Measurements from ENCODE around the gene UNC45A. TPM values are rescaled to one million over a fixed set of nuclear protein-coding genes. Genes with fewer than 3 reads are reported as not detected.

Gene UNC45A
- polyA plus RNA-seq, 1 donor (not counting 4 experiments of a cell fraction or from before 2014, with no cell fraction given) = 63.1 TPM

DNA sequence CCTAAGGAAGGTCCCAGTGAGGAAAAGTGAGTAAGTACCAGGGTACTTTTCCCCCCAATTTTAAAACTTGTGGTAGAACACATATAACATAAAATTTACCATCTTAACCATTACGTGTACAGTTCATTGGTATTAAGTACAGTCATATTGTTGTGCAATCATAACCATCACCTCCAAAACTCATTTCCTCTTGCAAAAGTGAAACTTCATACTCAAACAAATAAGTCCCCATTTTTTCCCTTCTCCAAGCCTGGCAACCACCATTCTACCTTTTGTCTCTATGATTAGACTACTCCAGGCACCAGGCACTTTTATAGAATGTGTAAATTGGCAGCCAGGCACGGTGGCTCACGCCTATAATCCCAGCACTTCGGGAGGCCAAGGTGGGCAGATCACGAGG is 47.0 kb downstream of the UNC45A start:
- TF ChIP-seq, protein P1, sequence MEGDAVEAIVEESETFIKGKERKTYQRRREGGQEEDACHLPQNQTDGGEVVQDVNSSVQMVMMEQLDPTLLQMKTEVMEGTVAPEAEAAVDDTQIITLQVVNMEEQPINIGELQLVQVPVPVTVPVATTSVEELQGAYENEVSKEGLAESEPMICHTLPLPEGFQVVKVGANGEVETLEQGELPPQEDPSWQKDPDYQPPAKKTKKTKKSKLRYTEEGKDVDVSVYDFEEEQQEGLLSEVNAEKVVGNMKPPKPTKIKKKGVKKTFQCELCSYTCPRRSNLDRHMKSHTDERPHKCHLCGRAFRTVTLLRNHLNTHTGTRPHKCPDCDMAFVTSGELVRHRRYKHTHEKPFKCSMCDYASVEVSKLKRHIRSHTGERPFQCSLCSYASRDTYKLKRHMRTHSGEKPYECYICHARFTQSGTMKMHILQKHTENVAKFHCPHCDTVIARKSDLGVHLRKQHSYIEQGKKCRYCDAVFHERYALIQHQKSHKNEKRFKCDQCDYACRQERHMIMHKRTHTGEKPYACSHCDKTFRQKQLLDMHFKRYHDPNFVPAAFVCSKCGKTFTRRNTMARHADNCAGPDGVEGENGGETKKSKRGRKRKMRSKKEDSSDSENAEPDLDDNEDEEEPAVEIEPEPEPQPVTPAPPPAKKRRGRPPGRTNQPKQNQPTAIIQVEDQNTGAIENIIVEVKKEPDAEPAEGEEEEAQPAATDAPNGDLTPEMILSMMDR (optimal IDR thresholded peaks at IDR 0.05 in 1 of 3, IDR thresholded peaks at IDR 0.05 in 1 of 3, conservative IDR thresholded peaks at IDR 0.05 in 1 of 3; ENCODE audit: extremely low read depth in 1 of 3, insufficient read depth in 2 of 3, low read length in 3 of 3) = no peak
- no peak for TF ChIP-seq EZH2 (IDR thresholded peaks at IDR 0.05; ENCODE audit: low read length)
- H3K27ac ChIP-seq (ENCODE audit: control insufficient read depth, insufficient read depth, low read length) = no peak overlapping the region
- H3K36me3 ChIP-seq (ENCODE audit: control insufficient read depth in 2 of 2, extremely low read depth in 1 of 2, insufficient read depth in 2 of 2, low read length in 2 of 2) = peaks cover 2 to 42% of the 10 kb centered on the region in 2 experiments
- no peak overlapping the region for H3K4me2 ChIP-seq (ENCODE audit: control insufficient read depth, extremely low read depth, insufficient read depth, low read depth, low read length)
- H3K9ac ChIP-seq (ENCODE audit: control insufficient read depth, extremely low read depth, insufficient read depth, low read length) = no peak overlapping the region
- dilution Hi-C loops (cut with MboI; ENCODE audit: extremely low pct_ligation_motif_present, low sequenced_read_pairs) = no loop called here
- no peaks in the 10 kb centered on the region for H3K9me3 ChIP-seq (ENCODE audit: control insufficient read depth, low read depth, low read length)
- H3K4me1 ChIP-seq (ENCODE audit: control insufficient read depth, extremely low read depth, insufficient read depth, low read length) = no peaks in the 10 kb centered on the region
- no peak overlapping the region for H2AFZ ChIP-seq (ENCODE audit: control insufficient read depth, low read length)
- no peaks in the 10 kb centered on the region for H3K27me3 ChIP-seq (ENCODE audit: control insufficient read depth, extremely low read depth, insufficient read depth, low read length)
- H3K9me1 ChIP-seq (ENCODE audit: control insufficient read depth, extremely low read depth, insufficient read depth, low read length) = peaks cover 4% of the 10 kb centered on the region
- DNase-seq (ENCODE audit: low read depth, low spot score) (no peak), FAIRE-seq (no peak)
- H3K4me3 ChIP-seq (ENCODE audit: control insufficient read depth in 2 of 3, extremely low read depth in 1 of 3, insufficient read depth in 2 of 3, low read depth in 1 of 3, low read length in 3 of 3) = no peak overlapping the region
- no peaks in the 10 kb centered on the region for H4K20me1 ChIP-seq (ENCODE audit: control insufficient read depth, extremely low read depth, insufficient read depth, low read length)
- H3K79me2 ChIP-seq (ENCODE audit: control insufficient read depth, insufficient read depth, low read length) = peaks cover 33% of the 10 kb centered on the region

GRCh38 chr15:90986790-90987507 is 51.9 kb downstream of the UNC45A start:
- Histone ChIP-seq H3K4me2 (ENCODE audit: control insufficient read depth, extremely low read depth, insufficient read depth, low read depth, low read length) (peak overlapping the region; percentile 59), H3K4me1 (ENCODE audit: control insufficient read depth, extremely low read depth, insufficient read depth, low read length) (peaks cover 3% of the 10 kb centered on the region), H3K9me1 (ENCODE audit: control insufficient read depth, extremely low read depth, insufficient read depth, low read length) (peaks cover 4% of the 10 kb centered on the region), H3K9ac (ENCODE audit: control insufficient read depth, extremely low read depth, insufficient read depth, low read length) (no peak overlapping the region), H4K20me1 (ENCODE audit: control insufficient read depth, extremely low read depth, insufficient read depth, low read length) (no peaks in the 10 kb centered on the region), H2AFZ (ENCODE audit: control insufficient read depth, low read length) (no peak overlapping the region), H3K9me3 (ENCODE audit: control insufficient read depth, low read depth, low read length) (no peaks in the 10 kb centered on the region), H3K27me3 (ENCODE audit: control insufficient read depth, extremely low read depth, insufficient read depth, low read length) (no peaks in the 10 kb centered on the region), H3K79me2 (ENCODE audit: control insufficient read depth, insufficient read depth, low read length) (peaks cover 80% of the 10 kb centered on the region), H3K4me3 (ENCODE audit: control insufficient read depth in 2 of 3, extremely low read depth in 1 of 3, insufficient read depth in 2 of 3, low read depth in 1 of 3, low read length in 3 of 3) (no peak overlapping the region), H3K36me3 (ENCODE audit: control insufficient read depth in 2 of 2, extremely low read depth in 1 of 2, insufficient read depth in 2 of 2, low read length in 2 of 2) (peaks cover 0 to 24% of the 10 kb centered on the region in 2 experiments), H3K27ac (ENCODE audit: control insufficient read depth, insufficient read depth, low read length) (no peak overlapping the region)
- TF ChIP-seq, protein P1 (optimal IDR thresholded peaks at IDR 0.05 in 1 of 3, IDR thresholded peaks at IDR 0.05 in 1 of 3, conservative IDR thresholded peaks at IDR 0.05 in 1 of 3; ENCODE audit: extremely low read depth in 1 of 3, insufficient read depth in 2 of 3, low read length in 3 of 3) = no peak
- no peak for FAIRE-seq
- DNase-seq (ENCODE audit: low read depth, low spot score) = no peak
- dilution Hi-C loops (cut with MboI; ENCODE audit: extremely low pct_ligation_motif_present, low sequenced_read_pairs) = no loop called here

Data from keratinocyte (primary cell).